ENCODE results near the gene PCBP3. TPM values are rescaled to one million over a fixed set of nuclear protein-coding genes. Genes with fewer than 3 reads are reported as not detected.

PCBP3 gene
- polyA plus RNA-seq, 1 donor from 2014 or later = 1.7 TPM

DNA sequence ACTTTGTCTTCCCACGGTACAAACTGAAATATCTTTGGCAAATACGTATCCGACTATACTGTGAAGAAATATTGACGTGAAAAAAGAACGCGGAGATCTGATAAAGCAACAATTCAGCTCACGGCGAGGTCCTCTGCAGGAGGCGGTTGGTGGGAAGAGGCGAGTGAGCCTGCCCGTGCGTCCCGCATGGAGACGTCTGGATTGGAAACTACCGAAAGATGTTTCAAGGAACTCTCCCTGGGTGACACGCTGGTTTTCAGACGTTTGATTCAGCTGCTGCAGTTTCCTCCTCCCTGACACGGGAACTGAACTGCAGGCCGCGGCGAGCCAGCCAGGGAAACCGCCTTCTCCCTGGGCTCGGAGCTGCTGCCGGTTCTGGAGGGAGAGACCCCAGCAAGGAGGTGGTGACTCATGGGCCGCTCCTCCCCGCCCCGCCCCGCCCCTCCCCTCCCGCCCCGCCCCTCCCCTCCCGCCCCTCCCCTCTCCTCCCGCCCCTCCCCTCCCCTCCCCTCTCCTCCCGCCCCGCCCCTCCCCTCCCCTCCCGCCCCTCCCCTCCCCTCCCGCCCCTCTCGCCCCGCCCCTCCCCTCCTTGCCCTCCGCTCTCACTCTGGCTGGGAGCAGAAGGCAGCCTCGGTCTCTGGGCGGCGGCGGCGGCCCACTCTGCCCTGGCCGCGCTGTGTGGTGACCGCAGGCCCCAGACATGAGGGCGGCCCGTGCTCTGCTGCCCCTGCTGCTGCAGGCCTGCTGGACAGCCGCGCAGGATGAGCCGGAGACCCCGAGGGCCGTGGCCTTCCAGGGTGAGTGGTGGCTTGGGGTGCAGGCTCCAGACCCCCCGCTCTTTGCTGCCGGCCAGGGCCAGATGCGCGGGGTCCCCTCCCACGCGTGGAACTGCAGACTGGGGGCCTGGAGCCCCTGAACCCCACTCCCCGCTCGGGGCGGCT is 337.9 kb downstream of the PCBP3 start, which contains the start of gene COL6A1:
COL6A1 (plus strand) TSS at position 620 of the 941 bp plus-strand sequence; CDS start at position 701, 81 bp downstream.
- Histone ChIP-seq H3K27me3 (ENCODE audit: insufficient read depth, low read depth, low read length) (peaks cover 2% of the 10 kb centered on the region), H3K27ac (ENCODE audit: low read length) (no peak within 1 kb of the TSS), H2AFZ (ENCODE audit: low read depth, low read length) (peak within 1 kb of the TSS; percentile 14), H3K9me2 (ENCODE audit: insufficient read depth, low read length) (no peaks in the 10 kb centered on the region), H3K79me2 (replicated peaks; ENCODE audit: insufficient read depth, low read length) (no peaks in the 10 kb centered on the region), H4K20me1 (ENCODE audit: insufficient read depth) (no peaks in the 10 kb centered on the region), H3K9ac (ENCODE audit: low read length) (peak within 1 kb of the TSS; percentile 65), H3K4me3 (ENCODE audit: low read length) (peak within 1 kb of the TSS; percentile 79), H3K4me2 (ENCODE audit: low read length) (peak within 1 kb of the TSS; percentile 55), H3K36me3 (ENCODE audit: insufficient read depth, low read length) (no peaks in the 10 kb centered on the region), H3K9me3 (ENCODE audit: low read length) (no peaks in the 10 kb centered on the region), H3F3A (ENCODE audit: insufficient read depth, low read length, poor library complexity, severe bottlenecking) (peaks cover 9% of the 10 kb centered on the region)
- TF ChIP-seq EP300 (conservative IDR thresholded peaks at IDR 0.05; ENCODE audit: poor library complexity, severe bottlenecking) (no peak), MXI1 (conservative IDR thresholded peaks at IDR 0.05; ENCODE audit: poor library complexity, severe bottlenecking) (peak; percentile 74), RAD21 (conservative IDR thresholded peaks at IDR 0.05) (no peak), TAF1 (IDR thresholded peaks at IDR 0.05; ENCODE audit: low read depth) (no peak), SMC3 (conservative IDR thresholded peaks at IDR 0.05; ENCODE audit: poor library complexity) (no peak), POLR2AphosphoS5 (IDR thresholded peaks at IDR 0.05) (peak; percentile 33)
- TF ChIP-seq, protein P1, sequence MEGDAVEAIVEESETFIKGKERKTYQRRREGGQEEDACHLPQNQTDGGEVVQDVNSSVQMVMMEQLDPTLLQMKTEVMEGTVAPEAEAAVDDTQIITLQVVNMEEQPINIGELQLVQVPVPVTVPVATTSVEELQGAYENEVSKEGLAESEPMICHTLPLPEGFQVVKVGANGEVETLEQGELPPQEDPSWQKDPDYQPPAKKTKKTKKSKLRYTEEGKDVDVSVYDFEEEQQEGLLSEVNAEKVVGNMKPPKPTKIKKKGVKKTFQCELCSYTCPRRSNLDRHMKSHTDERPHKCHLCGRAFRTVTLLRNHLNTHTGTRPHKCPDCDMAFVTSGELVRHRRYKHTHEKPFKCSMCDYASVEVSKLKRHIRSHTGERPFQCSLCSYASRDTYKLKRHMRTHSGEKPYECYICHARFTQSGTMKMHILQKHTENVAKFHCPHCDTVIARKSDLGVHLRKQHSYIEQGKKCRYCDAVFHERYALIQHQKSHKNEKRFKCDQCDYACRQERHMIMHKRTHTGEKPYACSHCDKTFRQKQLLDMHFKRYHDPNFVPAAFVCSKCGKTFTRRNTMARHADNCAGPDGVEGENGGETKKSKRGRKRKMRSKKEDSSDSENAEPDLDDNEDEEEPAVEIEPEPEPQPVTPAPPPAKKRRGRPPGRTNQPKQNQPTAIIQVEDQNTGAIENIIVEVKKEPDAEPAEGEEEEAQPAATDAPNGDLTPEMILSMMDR (IDR thresholded peaks at IDR 0.05; ENCODE audit: poor library complexity, severe bottlenecking) = no peak

DNA sequence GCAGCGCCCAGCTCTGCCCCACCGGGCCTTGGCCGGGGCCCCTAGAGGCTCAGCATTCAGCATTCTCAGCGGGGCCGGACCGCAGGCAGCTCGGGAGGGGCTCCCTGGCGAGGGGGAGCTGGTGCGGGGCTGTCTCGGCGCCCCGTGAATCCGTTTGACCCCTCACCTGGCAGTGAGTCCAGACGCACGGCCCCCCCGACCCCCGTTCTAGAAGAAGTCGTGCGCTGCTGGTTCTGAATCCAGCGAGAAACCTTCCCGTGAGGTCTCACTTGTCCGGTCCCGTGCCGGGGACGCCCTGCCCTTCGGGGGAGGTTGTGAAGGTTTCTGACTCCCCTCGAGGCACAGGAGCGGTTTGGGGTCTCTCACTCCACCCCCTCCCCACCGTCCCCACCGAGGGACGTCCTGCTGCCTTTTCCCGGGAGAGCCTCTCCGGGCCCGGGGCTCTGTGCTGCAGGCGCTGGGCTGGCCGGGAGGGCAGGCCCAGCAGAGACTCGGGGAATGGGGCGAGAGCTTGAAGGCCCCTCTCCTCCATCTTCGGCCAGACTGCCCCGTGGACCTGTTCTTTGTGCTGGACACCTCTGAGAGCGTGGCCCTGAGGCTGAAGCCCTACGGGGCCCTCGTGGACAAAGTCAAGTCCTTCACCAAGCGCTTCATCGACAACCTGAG is 338.7 kb downstream of the PCBP3 start:
- H3K27me3 ChIP-seq (ENCODE audit: insufficient read depth, low read depth, low read length) = no peaks in the 10 kb centered on the region
- peak overlapping the region; percentile 65 for H3K9ac ChIP-seq (ENCODE audit: low read length)
- H3F3A ChIP-seq (ENCODE audit: insufficient read depth, low read length, poor library complexity, severe bottlenecking) = peaks cover 9% of the 10 kb centered on the region
- no peaks in the 10 kb centered on the region for H3K9me3 ChIP-seq (ENCODE audit: low read length)
- peak overlapping the region; percentile 79 for H3K4me3 ChIP-seq (ENCODE audit: low read length)
- H3K4me2 ChIP-seq (ENCODE audit: low read length) = no peak overlapping the region
- H3K79me2 ChIP-seq (replicated peaks; ENCODE audit: insufficient read depth, low read length) = no peaks in the 10 kb centered on the region
- TF ChIP-seq RAD21 (conservative IDR thresholded peaks at IDR 0.05) = no peak
- no peak for TF ChIP-seq POLR2AphosphoS5 (IDR thresholded peaks at IDR 0.05)
- H3K27ac ChIP-seq (ENCODE audit: low read length) = no peak overlapping the region
- H4K20me1 ChIP-seq (ENCODE audit: insufficient read depth) = no peaks in the 10 kb centered on the region
- H3K36me3 ChIP-seq (ENCODE audit: insufficient read depth, low read length) = no peaks in the 10 kb centered on the region
- H2AFZ ChIP-seq (ENCODE audit: low read depth, low read length) = peak overlapping the region; percentile 14
- no peaks in the 10 kb centered on the region for H3K9me2 ChIP-seq (ENCODE audit: insufficient read depth, low read length)

DNA sequence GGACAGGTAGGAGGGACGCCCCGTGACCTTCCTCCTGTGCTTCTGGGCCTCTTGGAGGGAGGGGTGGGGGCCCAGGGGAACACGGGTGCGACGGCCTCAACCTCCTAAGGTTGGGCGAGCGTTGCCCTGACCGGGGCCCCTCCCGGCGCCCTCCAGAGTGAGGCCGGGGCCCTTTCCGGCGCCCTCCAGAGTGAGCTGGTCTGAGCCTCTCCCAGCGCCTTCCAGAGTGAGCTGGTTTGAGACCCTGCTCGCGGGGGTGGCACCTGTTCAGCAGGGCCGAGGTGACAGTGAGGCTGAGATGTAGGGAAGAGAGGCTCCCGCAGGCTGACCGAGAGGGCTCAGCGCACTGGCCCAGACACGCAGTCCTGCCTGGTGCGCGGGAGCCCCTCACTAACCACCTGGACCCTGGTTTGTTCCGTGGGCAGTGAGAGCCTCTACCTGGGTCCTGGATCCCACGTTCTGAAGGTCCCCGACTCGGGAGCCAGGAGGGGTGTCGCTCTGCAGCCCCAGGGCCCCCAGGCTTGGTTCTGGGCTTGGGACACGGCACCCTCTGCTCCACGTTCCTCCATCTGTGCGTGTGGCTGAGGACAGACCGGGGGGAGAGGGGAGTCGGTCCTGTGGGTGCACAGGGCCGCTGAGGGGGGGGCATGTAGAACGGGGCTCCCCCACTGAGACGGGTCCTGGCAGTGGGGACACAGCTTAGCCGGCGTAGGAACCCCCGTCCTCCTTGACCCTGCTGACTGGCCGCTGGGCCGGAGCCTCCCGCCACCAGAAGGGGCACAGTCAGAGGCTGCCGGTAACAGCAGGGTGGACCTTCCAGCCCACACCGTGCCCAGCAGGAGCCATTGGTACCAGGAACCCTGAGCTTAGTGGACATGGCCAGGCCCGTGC is 339.5 kb downstream of the PCBP3 start:
- no peaks in the 10 kb centered on the region for H3K36me3 ChIP-seq (ENCODE audit: insufficient read depth, low read length)
- H2AFZ ChIP-seq (ENCODE audit: low read depth, low read length) = no peak overlapping the region
- no peaks in the 10 kb centered on the region for H3K9me3 ChIP-seq (ENCODE audit: low read length)
- no peak overlapping the region for H3K9ac ChIP-seq (ENCODE audit: low read length)
- H3K27ac ChIP-seq (ENCODE audit: low read length) = no peak overlapping the region
- peak overlapping the region; percentile 79 for H3K4me3 ChIP-seq (ENCODE audit: low read length)
- H3F3A ChIP-seq (ENCODE audit: insufficient read depth, low read length, poor library complexity, severe bottlenecking) = peaks cover 9% of the 10 kb centered on the region
- no peak overlapping the region for H3K4me2 ChIP-seq (ENCODE audit: low read length)
- H3K9me2 ChIP-seq (ENCODE audit: insufficient read depth, low read length) = no peaks in the 10 kb centered on the region
- no peaks in the 10 kb centered on the region for H3K79me2 ChIP-seq (replicated peaks; ENCODE audit: insufficient read depth, low read length)
- no peaks in the 10 kb centered on the region for H3K27me3 ChIP-seq (ENCODE audit: insufficient read depth, low read depth, low read length)
- TF ChIP-seq EZH2 (IDR thresholded peaks at IDR 0.05; ENCODE audit: borderline replicate concordance, insufficient read depth, low read length, poor library complexity, severe bottlenecking) (no peak), RAD21 (conservative IDR thresholded peaks at IDR 0.05) (no peak), POLR2AphosphoS5 (IDR thresholded peaks at IDR 0.05) (no peak), SMC3 (conservative IDR thresholded peaks at IDR 0.05; ENCODE audit: poor library complexity) (no peak)
- no peaks in the 10 kb centered on the region for H4K20me1 ChIP-seq (ENCODE audit: insufficient read depth)

All from neural cell (in vitro differentiated cells).